Astrocyte (in vitro differentiated cells and primary cell): Measurements from ENCODE around the gene ZNF653.

Experiments used
- CTCF ChIP-seq: IDR thresholded peaks from 2 replicates; pipeline ENCODE4 v1.5.1; 2011; ENCODE audit warnings: low read depth, mild to moderate bottlenecking, inconsistent platforms, low read length, moderate library complexity; ENCODE audit not compliant: insufficient read depth
- EZH2 ChIP-seq: IDR thresholded peaks from 2 replicates; pipeline ENCODE4 v1.6.1; 2012; ENCODE audit warnings: mild to moderate bottlenecking, low read length, inconsistent platforms; ENCODE audit not compliant: insufficient read depth

- TF ChIP-seq CTCF, result no peak
- no peak for TF ChIP-seq EZH2
Observed at GRCh38 chr19:11489378-11489777, 16.3 kb downstream of the ZNF653 start.
